ELR (cell line): ENCODE measurements around the gene SLC36A4.
"Not testable (repeated sequence)": the region's sequence is repeated elsewhere in the genome, so short reads cannot be mapped to it uniquely, and the experiment has no call there.

Experiments
- DNase-seq: peaks from one replicate; pipeline ENCODE4 v3.0.0-alpha.2; 2015; ENCODE audit warnings: low read depth

The SLC36A4 gene

GRCh38 chr11:93194673-93195291, 3.0 kb downstream of the SLC36A4 start:
- DNase-seq, result no peak

DNA sequence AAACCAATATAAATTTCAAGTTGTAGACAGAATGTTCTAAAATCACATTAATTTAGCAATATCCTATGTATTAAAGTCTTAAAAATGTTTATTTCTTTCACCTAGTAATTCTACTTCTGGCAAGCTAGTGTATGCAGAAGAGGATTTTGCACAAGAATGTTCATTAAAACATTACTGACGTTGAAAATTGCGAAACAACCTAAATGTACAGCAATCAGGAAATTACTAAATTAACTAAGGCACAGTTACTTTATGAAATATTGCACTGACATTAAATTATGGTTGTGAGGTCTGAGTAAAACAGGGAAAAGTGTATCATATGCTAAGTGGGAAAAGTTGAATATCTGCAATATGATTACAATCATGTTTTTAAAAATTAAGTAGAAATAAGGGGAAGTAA, 4.1 kb downstream of the SLC36A4 start:
- no peak for DNase-seq

GRCh38 chr11:93192163-93192562, 5.6 kb downstream of the SLC36A4 start:
- no peak for DNase-seq

DNA sequence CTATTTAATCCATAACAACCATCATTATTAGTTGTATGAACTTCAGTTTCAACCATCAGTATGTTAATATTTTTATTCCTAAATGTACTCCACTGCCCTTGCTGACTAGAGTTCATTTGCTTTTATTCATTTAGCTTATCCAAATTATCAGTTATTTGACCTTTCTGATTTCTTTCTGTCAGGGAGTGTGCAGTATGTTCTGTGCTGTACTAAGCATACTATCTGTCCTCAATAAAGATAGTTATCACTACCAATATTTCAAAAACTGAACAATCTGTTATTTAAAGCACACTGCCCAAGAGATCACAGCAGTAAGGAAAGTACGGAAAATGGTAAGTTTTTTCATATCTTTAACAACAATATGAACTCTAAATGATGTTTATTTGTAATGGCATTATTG, 8.3 kb downstream of the SLC36A4 start:
- no peak for DNase-seq

- no peak for DNase-seq
Measured at GRCh38 chr11:93188726-93189125, 9.1 kb downstream of the SLC36A4 start.

DNA sequence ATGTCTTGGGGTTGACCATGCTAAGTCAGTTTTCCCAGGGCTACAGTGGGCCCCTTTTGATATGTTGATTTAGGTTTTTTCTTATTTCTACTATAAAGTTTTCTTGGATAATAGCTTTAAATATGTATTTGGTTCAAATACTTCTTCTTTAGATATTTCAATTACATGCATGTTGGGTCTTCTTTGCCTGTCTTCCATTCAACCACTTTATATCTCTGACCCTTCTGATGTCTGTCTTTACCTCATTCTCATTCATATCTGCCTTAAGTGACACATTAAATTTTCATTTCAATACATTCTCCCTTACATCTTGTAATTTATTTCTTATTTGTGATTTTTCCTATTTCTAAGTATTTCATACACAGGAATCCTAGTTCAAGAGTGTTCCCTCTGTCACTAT, 10.5 kb downstream of the SLC36A4 start:
- no peak for DNase-seq

DNA sequence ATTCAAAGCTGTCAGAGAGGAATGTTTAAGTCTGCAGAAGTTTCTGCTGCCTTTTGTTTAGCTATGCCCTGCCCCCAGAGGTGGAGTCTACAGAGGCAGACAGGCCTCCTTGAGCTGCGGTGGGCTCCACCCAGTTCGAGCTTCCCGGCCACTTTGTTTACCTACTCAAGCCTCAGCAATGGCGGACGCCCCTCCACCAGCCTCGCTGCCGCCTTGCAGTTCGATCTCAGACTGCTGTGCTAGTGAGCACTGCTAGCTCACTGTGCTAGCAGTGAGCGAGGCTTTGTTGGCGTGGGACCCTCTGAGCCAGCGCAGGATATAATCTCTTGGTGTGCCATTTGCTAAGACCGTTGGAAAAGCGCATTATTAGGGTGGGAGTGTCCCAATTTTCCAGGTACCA, 19.9 kb downstream of the SLC36A4 start:
- DNase-seq, result not testable (repeated sequence)

- DNase-seq, result peak; percentile 45
Measured at GRCh38 chr11:93169950-93170561, 27.7 kb downstream of the SLC36A4 start.

DNA sequence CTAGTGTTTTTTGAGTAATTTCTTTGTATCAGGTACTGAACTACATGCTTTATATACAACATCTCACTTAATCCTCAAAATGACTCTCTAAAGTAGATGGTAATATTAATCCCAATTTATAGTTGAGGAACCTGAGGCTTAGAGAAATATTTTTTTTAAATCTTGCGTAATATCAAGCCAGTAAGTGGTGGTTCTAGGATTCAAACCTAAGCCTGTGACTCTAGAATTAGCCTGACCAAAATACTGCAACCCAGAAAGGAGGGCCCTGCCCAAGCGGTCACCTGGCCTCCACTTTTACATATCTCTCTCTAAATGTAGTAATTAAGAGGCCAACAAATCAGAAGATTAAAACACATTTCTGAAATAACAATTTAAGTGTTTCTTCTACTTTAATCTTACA, 28.6 kb downstream of the SLC36A4 start:
- no peak for DNase-seq

- no peak for DNase-seq
Measured at GRCh38 chr11:93166862-93167261, 30.9 kb downstream of the SLC36A4 start.

- no peak for DNase-seq
Measured at GRCh38 chr11:93166194-93166593, 31.6 kb downstream of the SLC36A4 start.

- DNase-seq, result no peak
Measured at GRCh38 chr11:93160808-93161207, 37.0 kb downstream of the SLC36A4 start.

DNA sequence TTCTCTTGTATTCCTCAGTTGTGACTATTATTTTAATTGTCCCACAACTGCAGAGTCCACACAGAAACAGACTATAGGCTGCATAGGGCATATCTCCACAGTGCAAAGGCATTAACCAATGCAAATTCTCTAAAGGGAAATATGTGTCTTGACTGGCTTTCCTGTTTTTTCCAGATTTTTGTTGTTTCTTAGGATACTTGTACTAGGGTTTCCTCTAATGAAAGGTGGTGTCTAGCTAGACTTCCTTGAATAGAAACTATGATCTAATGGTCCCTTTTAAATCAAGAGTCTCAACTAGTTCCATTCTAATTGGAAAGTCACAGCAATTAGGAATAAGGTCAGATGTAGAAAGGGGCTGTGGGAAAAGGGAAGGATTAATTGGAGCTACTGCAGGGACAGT, 37.6 kb downstream of the SLC36A4 start:
- DNase-seq, result no peak

DNA sequence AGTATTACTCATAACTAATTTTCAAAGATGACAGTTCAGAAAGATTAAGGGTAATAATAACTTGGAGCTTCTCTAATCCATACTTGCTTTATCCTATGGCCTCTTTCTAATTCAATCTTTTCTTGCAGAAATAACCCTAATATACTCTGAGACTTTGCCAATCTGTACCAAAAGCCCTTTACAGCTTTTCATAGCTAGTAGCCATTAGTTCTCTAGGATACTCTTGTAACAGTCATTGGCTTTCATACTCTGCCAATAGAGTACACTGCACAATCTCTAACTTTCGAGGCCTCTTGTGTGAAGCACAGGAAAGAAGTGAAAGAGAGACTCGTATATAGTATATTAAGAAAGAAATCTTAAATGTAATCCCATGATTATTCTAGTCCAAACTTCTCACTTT, 38.1 kb downstream of the SLC36A4 start:
- no peak for DNase-seq

DNA sequence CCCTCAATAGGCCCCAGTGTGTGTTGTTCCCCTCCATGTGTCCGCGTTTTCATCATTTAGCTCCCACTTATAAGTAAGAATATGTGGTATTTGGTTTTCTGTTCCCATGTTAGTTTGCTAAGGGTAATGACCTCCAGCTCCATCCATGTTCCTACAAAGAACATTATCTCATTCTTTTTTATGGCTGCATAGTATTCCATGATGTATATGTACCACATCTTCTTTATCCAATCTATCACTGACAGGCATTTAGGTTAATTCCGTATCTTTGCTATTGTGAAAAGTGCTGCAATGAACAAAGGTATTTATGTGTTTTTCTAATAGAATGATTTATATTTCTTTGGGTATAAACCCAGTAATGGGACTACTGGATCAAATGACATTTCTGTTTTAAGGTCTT, 42.1 kb downstream of the SLC36A4 start:
- no peak for DNase-seq

DNA sequence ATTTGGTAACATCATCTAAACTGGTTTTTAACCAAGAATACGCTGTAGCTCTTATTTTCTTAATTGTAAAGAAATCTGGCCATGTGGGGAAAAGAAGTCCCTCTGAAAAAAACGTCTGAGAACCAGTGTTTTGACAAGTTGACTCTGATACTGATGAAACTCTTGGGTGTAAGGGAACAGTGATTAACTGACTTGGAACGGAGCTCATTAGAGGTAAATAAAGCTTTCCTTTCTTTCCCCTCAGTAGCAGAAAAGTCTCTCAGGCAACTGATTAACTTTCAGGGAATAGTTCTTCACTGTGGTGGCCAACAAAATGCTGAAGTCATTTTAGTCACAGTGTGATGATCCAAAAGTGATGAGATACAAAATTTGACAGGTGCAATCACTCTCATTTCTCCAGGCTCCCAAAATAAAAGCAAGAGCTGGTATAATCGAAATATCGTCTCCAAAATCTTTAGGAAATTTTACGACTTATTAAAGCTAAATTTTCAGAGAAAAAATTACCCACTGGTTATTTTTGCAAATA, 52.3 kb downstream of the SLC36A4 start:
- DNase-seq, result no peak

- no peak for DNase-seq
Measured at GRCh38 chr11:93143800-93144199, 54.0 kb downstream of the SLC36A4 start.

- DNase-seq, result no peak
Measured at GRCh38 chr11:93143186-93143585, 54.6 kb downstream of the SLC36A4 start.

DNA sequence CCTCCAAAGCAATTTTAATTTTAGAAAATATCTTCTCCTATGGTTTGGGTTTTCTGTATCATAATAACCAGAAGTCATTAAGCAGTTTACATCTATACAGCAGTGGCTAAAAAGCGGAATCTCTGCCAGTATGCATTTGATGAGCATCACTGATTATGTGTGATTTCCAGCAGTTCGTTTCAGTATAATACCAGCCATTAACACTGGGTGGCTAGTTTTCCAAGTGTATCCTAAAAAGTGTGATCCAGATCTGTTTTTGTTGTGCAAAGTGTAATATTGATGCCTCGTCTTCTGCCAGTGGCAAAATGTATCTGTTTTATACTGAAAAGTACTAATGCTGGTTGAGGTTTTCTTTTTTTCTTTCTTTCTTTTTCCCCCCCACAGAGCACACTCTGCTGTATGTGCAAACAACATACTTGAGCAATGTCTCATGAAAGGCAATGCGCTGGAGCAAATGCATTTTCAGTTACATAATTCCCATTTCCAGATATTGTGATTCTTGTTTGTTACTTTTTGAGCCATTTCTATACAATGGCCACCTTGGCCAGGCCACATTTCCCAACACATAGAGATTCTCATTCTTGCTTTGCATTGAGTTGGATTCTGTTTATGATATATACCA, 64.2 kb downstream of the SLC36A4 start:
- peak; percentile 24 for DNase-seq

DNA sequence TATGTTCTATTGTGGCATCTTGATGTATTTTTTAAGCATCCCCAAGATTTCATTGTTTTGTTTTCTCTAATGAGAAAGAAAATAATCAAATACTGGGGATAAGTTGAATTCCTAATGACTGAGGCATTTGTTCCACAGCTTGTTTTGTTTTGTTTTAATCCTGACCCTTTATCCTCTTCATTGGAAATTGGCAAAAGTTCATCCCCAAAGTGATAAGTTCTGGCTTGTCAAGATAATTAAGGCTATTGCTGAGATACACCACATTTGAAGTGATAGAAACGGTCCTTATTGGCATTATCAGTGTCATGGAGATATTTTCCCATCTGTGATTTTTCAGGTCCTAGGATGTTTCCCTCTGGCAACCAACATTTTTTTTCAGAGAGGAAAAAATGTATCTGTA, 65.0 kb downstream of the SLC36A4 start:
- DNase-seq, result no peak

DNA sequence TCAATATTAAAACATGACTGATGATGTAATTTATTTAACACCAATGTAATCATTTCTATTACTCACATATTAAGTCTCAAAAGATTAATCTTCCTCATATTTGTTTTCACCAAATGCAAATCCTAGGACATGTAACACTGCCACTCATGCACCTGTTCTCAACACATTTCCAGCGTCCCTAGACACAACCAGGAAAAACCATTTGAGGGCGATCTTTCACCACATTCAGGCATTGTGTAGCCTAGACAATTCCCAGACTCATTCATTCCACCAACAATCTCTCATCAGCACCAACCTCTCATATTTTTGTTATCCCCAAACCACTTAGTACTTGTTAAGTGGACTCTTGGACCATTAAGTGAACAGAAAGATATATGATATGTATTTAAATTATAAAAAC, 66.1 kb downstream of the SLC36A4 start:
- DNase-seq, result peak; percentile 3

- no peak for DNase-seq
Measured at GRCh38 chr11:93128574-93128973, 69.2 kb downstream of the SLC36A4 start.

DNA sequence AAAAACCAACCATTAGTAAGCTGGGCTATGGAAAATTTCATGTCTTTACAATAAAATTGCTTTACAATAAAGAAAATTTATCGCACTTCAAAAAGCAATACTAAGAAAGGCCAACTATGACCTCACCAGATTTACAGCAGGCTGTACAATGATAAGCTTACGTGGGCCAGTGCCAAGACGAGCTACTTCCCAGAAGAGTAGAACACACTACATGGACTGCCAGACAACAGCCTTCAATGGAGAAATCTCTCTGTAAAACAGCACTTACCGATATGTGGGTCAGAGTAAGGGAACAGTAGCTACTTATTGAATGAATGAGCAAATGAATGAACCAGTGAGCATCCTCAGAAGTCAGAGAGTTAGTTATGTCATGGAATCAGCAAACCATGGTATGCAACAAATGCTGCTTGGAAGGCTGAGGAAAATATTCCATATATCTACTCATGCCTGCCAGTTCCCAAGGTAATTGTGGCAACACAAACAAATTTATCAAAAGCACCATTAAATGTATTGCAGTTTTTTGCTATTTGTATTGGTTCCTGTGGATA, 74.4 kb downstream of the SLC36A4 start:
- no peak for DNase-seq
